OCI-LY7 (cell line): ENCODE measurements around the gene CFAP161.

Source experiments
- EZH2phosphoT487 ChIP-seq: fragments of 200-600 bp; sonication (generic); IDR thresholded peaks from 2 replicates; pipeline ENCODE4 v1.6.1; 2018; ENCODE audit warnings: low read depth, borderline replicate concordance, mild to moderate bottlenecking, mixed run types, antibody characterized with exemption, low read length, moderate library complexity, mixed read lengths
- TF ChIP-seq, protein P1 (sequence below): fragments of 200-600 bp; sonication (generic); conservative IDR thresholded peaks from 2 replicates; pipeline ENCODE4 v1.5.1; 2014; ENCODE audit warnings: mild to moderate bottlenecking, antibody characterized with exemption, low read length, moderate library complexity, mixed read lengths

DNA sequence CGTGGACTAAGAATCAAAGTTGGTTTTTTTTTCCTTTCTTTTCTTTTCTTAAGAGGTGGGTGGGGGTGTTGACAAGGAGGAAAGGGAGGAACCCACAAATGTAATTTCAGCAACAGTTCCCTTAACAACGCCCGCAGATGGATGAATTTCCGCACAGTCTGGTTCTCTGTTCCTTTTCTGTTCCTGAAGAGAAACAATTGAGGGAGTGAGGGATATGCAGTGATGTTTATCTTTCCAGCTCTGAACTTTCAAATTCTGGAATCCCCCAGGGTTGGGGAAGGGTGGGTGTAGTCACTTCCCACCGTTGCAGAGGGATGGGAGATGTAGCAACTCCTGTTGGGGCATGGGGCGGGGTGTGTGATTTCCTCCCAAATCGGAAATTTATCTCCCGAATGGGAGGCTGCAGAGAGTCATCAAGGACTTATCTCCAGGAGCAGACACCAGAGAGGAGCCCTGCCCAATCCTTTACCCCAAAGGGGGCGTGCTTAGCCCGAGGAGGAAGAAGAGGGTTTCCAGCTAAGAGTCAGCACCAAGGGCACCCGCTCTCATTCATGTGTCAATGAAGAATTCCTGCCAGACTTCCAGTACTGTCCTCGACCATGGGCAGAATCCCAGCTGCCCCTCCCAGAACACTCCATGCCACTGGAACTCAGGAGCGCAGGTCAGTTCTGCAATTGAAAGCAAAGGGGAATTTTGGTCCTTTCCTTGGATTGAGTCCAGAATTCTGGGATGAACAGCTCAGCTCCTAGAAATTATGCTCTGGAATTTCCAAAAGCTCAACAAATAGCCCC lies 35.0 kb upstream of the CFAP161 start:
- TF ChIP-seq, protein P1, sequence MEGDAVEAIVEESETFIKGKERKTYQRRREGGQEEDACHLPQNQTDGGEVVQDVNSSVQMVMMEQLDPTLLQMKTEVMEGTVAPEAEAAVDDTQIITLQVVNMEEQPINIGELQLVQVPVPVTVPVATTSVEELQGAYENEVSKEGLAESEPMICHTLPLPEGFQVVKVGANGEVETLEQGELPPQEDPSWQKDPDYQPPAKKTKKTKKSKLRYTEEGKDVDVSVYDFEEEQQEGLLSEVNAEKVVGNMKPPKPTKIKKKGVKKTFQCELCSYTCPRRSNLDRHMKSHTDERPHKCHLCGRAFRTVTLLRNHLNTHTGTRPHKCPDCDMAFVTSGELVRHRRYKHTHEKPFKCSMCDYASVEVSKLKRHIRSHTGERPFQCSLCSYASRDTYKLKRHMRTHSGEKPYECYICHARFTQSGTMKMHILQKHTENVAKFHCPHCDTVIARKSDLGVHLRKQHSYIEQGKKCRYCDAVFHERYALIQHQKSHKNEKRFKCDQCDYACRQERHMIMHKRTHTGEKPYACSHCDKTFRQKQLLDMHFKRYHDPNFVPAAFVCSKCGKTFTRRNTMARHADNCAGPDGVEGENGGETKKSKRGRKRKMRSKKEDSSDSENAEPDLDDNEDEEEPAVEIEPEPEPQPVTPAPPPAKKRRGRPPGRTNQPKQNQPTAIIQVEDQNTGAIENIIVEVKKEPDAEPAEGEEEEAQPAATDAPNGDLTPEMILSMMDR, result no peak
- TF ChIP-seq EZH2phosphoT487, result no peak
